SK-N-SH treated with all-trans-retinoic acid at 6 μM for 48 hours (cell line): Measurements from ENCODE around the gene SLC8A3.

Experiments
- ATAC-seq: fragments of 200-7000 bp; cut with Tn5 transposase; 3 replicates; pipeline ENCODE4 v1.9.1; 2020; ENCODE audit warnings: mild to moderate bottlenecking, moderate library complexity
- ARNTL ChIP-seq: fragments of 450-650 bp; formaldehyde crosslinking; IDR thresholded peaks from 2 replicates; pipeline ENCODE4 v1.5.0; 2020; ENCODE audit warnings: low read depth, mild to moderate bottlenecking, moderate library complexity, borderline replicate concordance
- BACH2 ChIP-seq: fragments of 250-450 bp; sonication (Bioruptor Pico); IDR thresholded peaks from 2 replicates; pipeline ENCODE4 v1.9.0; 2021; ENCODE audit warnings: mild to moderate bottlenecking, borderline replicate concordance
- CREB5 ChIP-seq: fragments of 250-450 bp; sonication (Bioruptor Pico); IDR thresholded peaks from 2 replicates; pipeline ENCODE4 v1.5.1; 2020; ENCODE audit warnings: low read depth, mild to moderate bottlenecking, moderate library complexity
- CSDC2 ChIP-seq: fragments of 250-450 bp; sonication (Bioruptor Pico); IDR thresholded peaks from 2 replicates; pipeline ENCODE4 v1.5.0; 2020; ENCODE audit warnings: mild to moderate bottlenecking, moderate library complexity
- ESRRG ChIP-seq: fragments of 250-450 bp; sonication (Bioruptor Pico); IDR thresholded peaks from 2 replicates; pipeline ENCODE4 v1.6.1; 2021; ENCODE audit warnings: mild to moderate bottlenecking
- GLIS3 ChIP-seq: fragments of 250-450 bp; sonication (Bioruptor Pico); IDR thresholded peaks from 2 replicates; pipeline ENCODE4 v1.5.0; 2020; ENCODE audit warnings: mild to moderate bottlenecking, moderate library complexity
- ISL1 ChIP-seq: fragments of 250-450 bp; sonication (Bioruptor Pico); IDR thresholded peaks from 2 replicates; pipeline ENCODE4 v2.1.2; 2022; ENCODE audit warnings: mild to moderate bottlenecking, moderate library complexity
- PATZ1 ChIP-seq: fragments of 250-450 bp; sonication (Bioruptor Pico); IDR thresholded peaks from 2 replicates; pipeline ENCODE4 v1.8.0; 2020; ENCODE audit warnings: mild to moderate bottlenecking, moderate library complexity, borderline replicate concordance
- PPARA ChIP-seq: fragments of 250-450 bp; sonication (Bioruptor Pico); IDR thresholded peaks from 2 replicates; pipeline ENCODE4 v1.5.0; 2020; ENCODE audit warnings: mild to moderate bottlenecking, borderline replicate concordance
- RARB ChIP-seq: fragments of 250-450 bp; sonication (Bioruptor Pico); IDR thresholded peaks from 2 replicates; pipeline ENCODE4 v1.8.0; 2021; ENCODE audit warnings: mild to moderate bottlenecking, moderate library complexity
- TCF4 ChIP-seq: fragments of 250-450 bp; sonication (Bioruptor Pico); IDR thresholded peaks from 2 replicates; pipeline ENCODE4 v1.8.0; 2021; ENCODE audit warnings: mild to moderate bottlenecking, moderate library complexity, borderline replicate concordance
- TOX ChIP-seq: fragments of 250-450 bp; sonication (Bioruptor Pico); IDR thresholded peaks from 2 replicates; pipeline ENCODE4 v1.8.0; 2021; ENCODE audit warnings: mild to moderate bottlenecking, moderate library complexity, borderline replicate concordance
- ZC3H10 ChIP-seq: fragments of 250-450 bp; sonication (Bioruptor Pico); IDR thresholded peaks from 2 replicates; pipeline ENCODE4 v1.5.1; 2021; ENCODE audit warnings: mild to moderate bottlenecking, moderate library complexity
- ZFP3 ChIP-seq: fragments of 250-450 bp; sonication (Bioruptor Pico); IDR thresholded peaks from 2 replicates; pipeline ENCODE4 v1.5.0; 2020; ENCODE audit warnings: mild to moderate bottlenecking, moderate library complexity
- ZFP30 ChIP-seq: fragments of 450-650 bp; formaldehyde crosslinking; IDR thresholded peaks from 2 replicates; pipeline ENCODE4 v1.5.0; 2022; ENCODE audit warnings: mild to moderate bottlenecking, moderate library complexity
- ZNF565 ChIP-seq: fragments of 450-650 bp; formaldehyde crosslinking; conservative IDR thresholded peaks from 2 replicates; pipeline ENCODE4 v1.5.0; 2020; ENCODE audit warnings: low read depth, mild to moderate bottlenecking, moderate library complexity
- ZNF70 ChIP-seq: fragments of 450-650 bp; formaldehyde crosslinking; IDR thresholded peaks from 2 replicates; pipeline ENCODE4 v1.5.0; 2020; ENCODE audit warnings: mild to moderate bottlenecking, moderate library complexity
- TF ChIP-seq, protein P1 (sequence below): fragments of 250-450 bp; sonication (Bioruptor Pico); IDR thresholded peaks from 2 replicates; pipeline ENCODE4 v1.8.0; 2021; ENCODE audit warnings: low read depth, mild to moderate bottlenecking, moderate library complexity, borderline replicate concordance
- TF ChIP-seq, protein P2 (sequence below): fragments of 250-450 bp; sonication (Bioruptor Pico); IDR thresholded peaks from 2 replicates; pipeline ENCODE4 v1.5.0; 2020; ENCODE audit warnings: mild to moderate bottlenecking, moderate library complexity

SLC8A3 gene

DNA sequence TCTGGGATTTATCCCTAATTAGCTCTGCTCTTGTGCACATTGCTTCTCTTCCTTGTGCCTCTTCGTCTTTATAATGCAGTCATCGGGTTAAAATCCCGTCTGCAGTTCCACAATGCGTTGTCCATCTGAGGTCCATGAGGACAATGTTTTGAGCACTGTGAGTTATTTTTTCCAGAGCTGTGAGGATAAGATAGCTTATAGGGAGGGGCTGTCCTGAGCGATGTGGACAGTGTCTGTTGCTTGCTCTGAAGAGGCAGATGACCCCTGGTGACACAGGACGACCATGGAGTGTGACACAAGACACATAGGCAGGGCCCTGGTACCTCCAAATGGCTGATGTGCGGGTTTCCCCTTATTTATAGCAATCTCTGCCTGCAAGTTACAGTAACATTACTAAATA, 177.0 kb downstream of the SLC8A3 start:
- TF ChIP-seq CREB5 (no peak), ISL1 (no peak), PATZ1 (no peak), ZFP30 (CRISPR knock-in tag) (no peak), ZNF70 (CRISPR knock-in tag) (no peak), PPARA (CRISPR knock-in tag) (no peak), GLIS3 (CRISPR knock-in tag) (no peak), ZNF565 (no peak), ARNTL (CRISPR knock-in tag) (no peak), ZFP3 (CRISPR knock-in tag) (no peak), BACH2 (no peak), RARB (no peak), TOX (CRISPR knock-in tag) (no peak), ESRRG (CRISPR knock-in tag) (no peak), CSDC2 (CRISPR knock-in tag) (no peak), ZC3H10 (CRISPR knock-in tag) (no peak)
- TF ChIP-seq, protein P1, sequence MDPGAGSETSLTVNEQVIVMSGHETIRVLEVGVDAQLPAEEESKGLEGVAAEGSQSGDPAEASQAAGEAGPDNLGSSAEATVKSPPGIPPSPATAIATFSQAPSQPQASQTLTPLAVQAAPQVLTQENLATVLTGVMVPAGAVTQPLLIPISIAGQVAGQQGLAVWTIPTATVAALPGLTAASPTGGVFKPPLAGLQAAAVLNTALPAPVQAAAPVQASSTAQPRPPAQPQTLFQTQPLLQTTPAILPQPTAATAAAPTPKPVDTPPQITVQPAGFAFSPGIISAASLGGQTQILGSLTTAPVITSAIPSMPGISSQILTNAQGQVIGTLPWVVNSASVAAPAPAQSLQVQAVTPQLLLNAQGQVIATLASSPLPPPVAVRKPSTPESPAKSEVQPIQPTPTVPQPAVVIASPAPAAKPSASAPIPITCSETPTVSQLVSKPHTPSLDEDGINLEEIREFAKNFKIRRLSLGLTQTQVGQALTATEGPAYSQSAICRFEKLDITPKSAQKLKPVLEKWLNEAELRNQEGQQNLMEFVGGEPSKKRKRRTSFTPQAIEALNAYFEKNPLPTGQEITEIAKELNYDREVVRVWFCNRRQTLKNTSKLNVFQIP (CRISPR knock-in tag): no peak
- no peak for ATAC-seq

DNA sequence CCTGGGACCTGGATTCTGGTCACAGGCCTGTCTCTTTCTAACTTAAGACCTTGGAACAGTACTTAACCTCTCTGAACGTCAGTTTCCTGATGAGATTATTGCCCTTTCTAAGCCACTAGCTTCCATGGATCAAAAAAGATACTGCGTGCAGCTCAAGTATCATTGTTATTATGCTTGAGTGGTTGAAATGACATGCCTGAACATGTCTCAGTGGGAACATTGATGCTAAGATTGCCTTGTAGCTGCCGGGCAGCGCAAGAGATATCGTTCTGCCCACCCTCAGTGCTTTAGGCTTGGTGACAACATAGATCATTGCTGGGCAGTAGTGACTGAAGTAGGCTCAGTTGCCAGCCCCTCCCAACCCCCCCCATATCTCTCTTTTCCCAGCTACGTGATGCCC, 177.7 kb downstream of the SLC8A3 start:
- ATAC-seq: no peak
- TF ChIP-seq PATZ1 (no peak), TCF4 (CRISPR knock-in tag) (no peak), TOX (CRISPR knock-in tag) (no peak), GLIS3 (CRISPR knock-in tag) (no peak), ARNTL (CRISPR knock-in tag) (no peak), ZNF565 (no peak)
- TF ChIP-seq, protein P2, sequence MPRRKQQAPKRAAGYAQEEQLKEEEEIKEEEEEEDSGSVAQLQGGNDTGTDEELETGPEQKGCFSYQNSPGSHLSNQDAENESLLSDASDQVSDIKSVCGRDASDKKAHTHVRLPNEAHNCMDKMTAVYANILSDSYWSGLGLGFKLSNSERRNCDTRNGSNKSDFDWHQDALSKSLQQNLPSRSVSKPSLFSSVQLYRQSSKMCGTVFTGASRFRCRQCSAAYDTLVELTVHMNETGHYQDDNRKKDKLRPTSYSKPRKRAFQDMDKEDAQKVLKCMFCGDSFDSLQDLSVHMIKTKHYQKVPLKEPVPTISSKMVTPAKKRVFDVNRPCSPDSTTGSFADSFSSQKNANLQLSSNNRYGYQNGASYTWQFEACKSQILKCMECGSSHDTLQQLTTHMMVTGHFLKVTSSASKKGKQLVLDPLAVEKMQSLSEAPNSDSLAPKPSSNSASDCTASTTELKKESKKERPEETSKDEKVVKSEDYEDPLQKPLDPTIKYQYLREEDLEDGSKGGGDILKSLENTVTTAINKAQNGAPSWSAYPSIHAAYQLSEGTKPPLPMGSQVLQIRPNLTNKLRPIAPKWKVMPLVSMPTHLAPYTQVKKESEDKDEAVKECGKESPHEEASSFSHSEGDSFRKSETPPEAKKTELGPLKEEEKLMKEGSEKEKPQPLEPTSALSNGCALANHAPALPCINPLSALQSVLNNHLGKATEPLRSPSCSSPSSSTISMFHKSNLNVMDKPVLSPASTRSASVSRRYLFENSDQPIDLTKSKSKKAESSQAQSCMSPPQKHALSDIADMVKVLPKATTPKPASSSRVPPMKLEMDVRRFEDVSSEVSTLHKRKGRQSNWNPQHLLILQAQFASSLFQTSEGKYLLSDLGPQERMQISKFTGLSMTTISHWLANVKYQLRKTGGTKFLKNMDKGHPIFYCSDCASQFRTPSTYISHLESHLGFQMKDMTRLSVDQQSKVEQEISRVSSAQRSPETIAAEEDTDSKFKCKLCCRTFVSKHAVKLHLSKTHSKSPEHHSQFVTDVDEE: no peak

- ATAC-seq: no peak
- TF ChIP-seq RARB: no peak
- no peak for TF ChIP-seq CREB5
- TF ChIP-seq, protein P2: no peak
- TF ChIP-seq ARNTL (CRISPR knock-in tag): no peak
- no peak for TF ChIP-seq TCF4 (CRISPR knock-in tag)
- TF ChIP-seq ZFP3 (CRISPR knock-in tag): no peak
- TF ChIP-seq PATZ1: no peak
- no peak for TF ChIP-seq ZFP30 (CRISPR knock-in tag)
- no peak for TF ChIP-seq ZNF70 (CRISPR knock-in tag)
- no peak for TF ChIP-seq ZNF565
- TF ChIP-seq TOX (CRISPR knock-in tag): no peak
Measured at GRCh38 chr14:70009961-70010360, 178.8 kb downstream of the SLC8A3 start.
